Activated naive CD8-positive, alpha-beta T cell treated with anti-CD3 and anti-CD28 coated beads, Interleukin-2, amount 50 U/mL, for 24 hours (primary cell): ENCODE measurements around the gene NCAM2.
A peak's percentile ranks its signal among the peaks of the same experiment; 100 is the strongest.

ENCODE experiments used
- ATAC-seq: fragments of 150-1000 bp; cut with Tn5 transposase; one replicate; pipeline ENCODE4 v1.10.0; 2021
- DNase-seq: peaks from one replicate; pipeline ENCODE4 v3.0.0; 2021
- H3K27ac Mint-ChIP-seq: one replicate; pipeline ENCODE4 v1.8.0; 2021; ENCODE audit warnings: mild to moderate bottlenecking, mixed read lengths
- H3K27me3 Mint-ChIP-seq: one replicate; pipeline ENCODE4 v1.8.0; 2021; ENCODE audit warnings: mixed read lengths
- H3K36me3 Mint-ChIP-seq: one replicate; pipeline ENCODE4 v1.8.0; 2021; ENCODE audit warnings: low read depth, mixed read lengths
- H3K4me1 Mint-ChIP-seq: one replicate; pipeline ENCODE4 v1.8.0; 2021; ENCODE audit warnings: mixed read lengths
- H3K4me3 Mint-ChIP-seq: one replicate; pipeline ENCODE4 v1.8.0; 2021; ENCODE audit warnings: mild to moderate bottlenecking, moderate library complexity, mixed read lengths
- H3K9me3 Mint-ChIP-seq: one replicate; pipeline ENCODE4 v1.8.0; 2021; ENCODE audit warnings: mixed read lengths

NCAM2 gene

GRCh38 chr21:21188513-21189195 lies 190.4 kb downstream of the NCAM2 start:
- Mint-ChIP-seq H3K27me3 (no peaks in the 10 kb centered on the region), H3K27ac (no peak overlapping the region), H3K4me1 (no peaks in the 10 kb centered on the region), H3K4me3 (no peak overlapping the region), H3K36me3 (no peaks in the 10 kb centered on the region), H3K9me3 (no peaks in the 10 kb centered on the region)
- ATAC-seq (no peak), DNase-seq (no peak)

- H3K36me3 Mint-ChIP-seq: no peaks in the 10 kb centered on the region
- H3K4me3 Mint-ChIP-seq: no peak overlapping the region
- H3K27me3 Mint-ChIP-seq: no peaks in the 10 kb centered on the region
- ATAC-seq (no peak), DNase-seq (no peak)
- peaks cover 14% of the 10 kb centered on the region for H3K4me1 Mint-ChIP-seq
- no peak overlapping the region for H3K27ac Mint-ChIP-seq
- H3K9me3 Mint-ChIP-seq: peaks cover 7% of the 10 kb centered on the region
Observed at GRCh38 chr21:21195417-21195943, 197.3 kb downstream of the NCAM2 start.

DNA sequence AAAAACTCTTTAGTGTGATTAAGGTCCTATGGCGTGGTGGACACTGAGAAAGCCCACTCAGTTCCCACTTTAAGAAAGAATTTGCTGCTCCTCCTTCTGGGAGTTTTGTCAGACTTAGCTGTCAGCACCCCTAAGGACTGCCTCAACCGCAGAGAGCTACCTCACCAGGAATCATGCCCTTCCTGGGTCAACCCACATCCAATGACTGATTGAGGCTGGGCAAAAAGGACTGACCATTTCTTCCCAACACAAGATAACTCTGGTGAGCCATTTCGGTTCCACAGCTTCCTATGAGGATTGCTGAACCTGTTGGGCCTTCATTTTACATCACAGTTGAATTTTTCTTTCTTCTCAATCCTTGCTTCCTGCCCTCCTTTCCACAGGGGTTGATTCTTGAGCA lies 197.9 kb downstream of the NCAM2 start:
- Mint-ChIP-seq H3K27ac (no peak overlapping the region), H3K9me3 (peaks cover 7% of the 10 kb centered on the region), H3K36me3 (no peaks in the 10 kb centered on the region), H3K27me3 (no peaks in the 10 kb centered on the region), H3K4me3 (no peak overlapping the region), H3K4me1 (peaks cover 18% of the 10 kb centered on the region)
- no peak for ATAC-seq
- DNase-seq: no peak

- no peak for ATAC-seq
- no peak for DNase-seq
- Mint-ChIP-seq H3K36me3 (no peaks in the 10 kb centered on the region), H3K4me1 (peaks cover 23% of the 10 kb centered on the region), H3K9me3 (peaks cover 7% of the 10 kb centered on the region), H3K4me3 (no peak overlapping the region), H3K27me3 (no peaks in the 10 kb centered on the region), H3K27ac (no peak overlapping the region)
Observed at GRCh38 chr21:21196848-21197247, 198.6 kb downstream of the NCAM2 start.

DNA sequence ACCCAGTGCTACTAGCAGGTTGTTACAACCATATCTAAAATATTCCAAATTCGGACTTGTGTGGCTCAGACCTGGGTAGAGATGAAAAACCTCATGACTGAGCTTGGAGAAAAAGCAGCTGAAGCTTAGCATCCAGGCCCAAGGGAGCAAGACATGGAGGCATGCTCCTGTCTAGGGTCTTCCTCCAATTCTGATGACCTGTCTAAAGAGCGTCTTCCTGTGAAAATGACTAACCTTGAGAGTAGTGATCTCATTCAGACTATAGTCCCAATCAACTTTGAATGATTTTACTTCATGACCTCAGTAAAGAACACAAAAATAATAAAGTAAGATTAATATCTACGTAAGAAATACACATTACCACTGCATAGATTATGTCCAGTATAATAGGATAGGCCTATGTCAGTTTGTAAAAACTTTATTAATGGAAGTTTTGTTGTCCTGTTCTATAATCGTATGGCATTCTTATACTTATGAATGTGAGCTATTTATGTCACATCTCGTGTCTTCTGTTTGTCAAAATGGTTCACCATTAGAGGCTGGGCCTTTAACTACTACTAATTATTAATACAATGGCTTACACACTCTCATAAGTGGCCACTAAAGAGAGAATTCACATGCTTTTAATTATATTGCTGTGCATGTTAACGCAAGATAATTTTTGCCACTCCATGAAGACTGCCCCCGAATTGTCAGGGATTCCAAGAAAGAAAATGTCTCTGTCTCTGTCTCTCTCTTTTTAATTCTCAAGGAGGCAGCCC lies 201.3 kb downstream of the NCAM2 start:
- no peak overlapping the region for H3K4me3 Mint-ChIP-seq
- ATAC-seq: no peak

GRCh38 chr21:21200103-21200938 lies 202.1 kb downstream of the NCAM2 start:
- Mint-ChIP-seq H3K4me3 (peak overlapping the region; percentile 38), H3K27ac (peak overlapping the region; percentile 77), H3K4me1 (peaks cover 23% of the 10 kb centered on the region)

More for the DNA sequence above, 201.3 kb downstream of the NCAM2 start:
- Mint-ChIP-seq H3K4me1 (peaks cover 23% of the 10 kb centered on the region), H3K9me3 (peaks cover 7% of the 10 kb centered on the region), H3K27ac (peak overlapping the region; percentile 77), H3K36me3 (no peaks in the 10 kb centered on the region), H3K27me3 (no peaks in the 10 kb centered on the region)
- no peak for DNase-seq

DNA sequence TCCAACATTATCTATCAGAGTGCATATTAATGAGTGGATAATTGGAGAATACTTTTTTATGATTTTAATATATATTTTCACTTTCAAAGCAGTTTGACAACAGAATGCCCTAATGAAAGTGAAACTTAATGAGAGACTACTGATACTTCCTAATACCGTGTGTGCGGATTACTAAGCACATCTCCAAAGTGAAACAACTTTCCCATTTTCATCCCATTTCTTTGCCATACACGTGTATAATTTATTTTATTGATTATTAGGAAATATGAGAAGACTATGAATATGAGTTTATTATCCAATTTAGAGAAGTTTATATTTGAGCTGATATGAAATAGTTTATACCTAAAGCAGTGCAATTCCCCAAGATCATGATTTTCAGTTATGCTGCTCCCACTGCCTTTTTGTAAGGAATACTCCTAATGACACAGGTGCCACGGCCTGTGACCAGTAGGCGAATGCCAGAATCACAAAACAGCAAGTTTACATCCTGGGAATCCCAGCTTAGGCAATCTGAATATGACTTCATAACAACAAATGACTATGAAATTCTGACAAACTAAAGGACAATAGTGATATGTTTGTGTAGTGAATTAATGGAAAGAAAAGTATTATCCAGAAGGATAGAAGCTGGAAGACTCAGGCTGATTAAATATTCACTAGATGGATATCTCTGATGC lies 202.9 kb downstream of the NCAM2 start:
- ATAC-seq (no peak), DNase-seq (no peak)
- peaks cover 23% of the 10 kb centered on the region for H3K4me1 Mint-ChIP-seq
- H3K27me3 Mint-ChIP-seq: no peaks in the 10 kb centered on the region
- H3K36me3 Mint-ChIP-seq: no peaks in the 10 kb centered on the region
- H3K9me3 Mint-ChIP-seq: peaks cover 7% of the 10 kb centered on the region
- H3K4me3 Mint-ChIP-seq: no peak overlapping the region
- H3K27ac Mint-ChIP-seq: no peak overlapping the region

More at GRCh38 chr21:21200103-21200938, 202.1 kb downstream of the NCAM2 start:
- no peaks in the 10 kb centered on the region for H3K27me3 Mint-ChIP-seq
- ATAC-seq (no peak), DNase-seq (peak; percentile 16)
- H3K36me3 Mint-ChIP-seq: no peaks in the 10 kb centered on the region
- peaks cover 7% of the 10 kb centered on the region for H3K9me3 Mint-ChIP-seq

GRCh38 chr21:21203822-21204339 lies 205.7 kb downstream of the NCAM2 start:
- Mint-ChIP-seq H3K27me3 (no peaks in the 10 kb centered on the region), H3K9me3 (peaks cover 3% of the 10 kb centered on the region), H3K4me1 (peaks cover 23% of the 10 kb centered on the region)

DNA sequence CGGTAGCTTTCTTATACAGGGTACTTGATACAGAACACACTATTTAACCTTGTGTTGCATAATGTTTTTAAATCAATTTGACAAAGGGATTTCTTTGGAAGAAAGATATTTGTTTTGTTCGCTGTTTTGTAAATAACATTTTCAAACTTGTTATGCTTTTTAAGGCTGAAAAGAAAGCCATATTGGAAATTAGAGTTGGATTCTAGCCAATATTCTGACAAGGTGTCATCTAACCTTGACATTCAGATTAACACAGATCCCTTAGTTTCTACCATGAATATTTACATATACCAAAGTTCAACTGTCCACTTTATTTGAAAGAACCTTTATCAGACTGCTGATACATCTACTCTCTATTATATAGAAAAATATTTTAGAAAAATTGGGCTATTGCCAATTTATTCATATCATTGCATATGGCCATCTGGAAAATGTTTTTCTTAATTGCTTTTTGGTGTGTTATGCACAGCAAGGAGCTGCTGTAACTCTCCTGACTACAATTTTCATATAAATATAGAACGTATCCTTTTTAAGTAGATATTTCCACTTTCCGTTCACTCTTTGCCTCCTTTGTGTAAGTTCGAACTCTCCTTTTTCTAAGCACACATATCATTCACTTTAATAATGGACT lies 206.3 kb downstream of the NCAM2 start:
- no peaks in the 10 kb centered on the region for H3K27me3 Mint-ChIP-seq
- no peak overlapping the region for H3K4me3 Mint-ChIP-seq

More at GRCh38 chr21:21203822-21204339, 205.7 kb downstream of the NCAM2 start:
- Mint-ChIP-seq H3K36me3 (no peaks in the 10 kb centered on the region), H3K4me3 (no peak overlapping the region), H3K27ac (no peak overlapping the region)
- DNase-seq: no peak
- ATAC-seq: no peak

GRCh38 chr21:21205604-21206003 lies 207.4 kb downstream of the NCAM2 start:
- Mint-ChIP-seq H3K4me1 (peaks cover 8% of the 10 kb centered on the region), H3K4me3 (no peak overlapping the region), H3K9me3 (no peaks in the 10 kb centered on the region), H3K27me3 (no peaks in the 10 kb centered on the region), H3K27ac (no peak overlapping the region), H3K36me3 (no peaks in the 10 kb centered on the region)
- ATAC-seq (no peak), DNase-seq (no peak)

More for the DNA sequence above, 206.3 kb downstream of the NCAM2 start:
- DNase-seq: no peak
- ATAC-seq: no peak
- H3K36me3 Mint-ChIP-seq: no peaks in the 10 kb centered on the region
- no peaks in the 10 kb centered on the region for H3K9me3 Mint-ChIP-seq
- H3K27ac Mint-ChIP-seq: no peak overlapping the region
- peaks cover 17% of the 10 kb centered on the region for H3K4me1 Mint-ChIP-seq

DNA sequence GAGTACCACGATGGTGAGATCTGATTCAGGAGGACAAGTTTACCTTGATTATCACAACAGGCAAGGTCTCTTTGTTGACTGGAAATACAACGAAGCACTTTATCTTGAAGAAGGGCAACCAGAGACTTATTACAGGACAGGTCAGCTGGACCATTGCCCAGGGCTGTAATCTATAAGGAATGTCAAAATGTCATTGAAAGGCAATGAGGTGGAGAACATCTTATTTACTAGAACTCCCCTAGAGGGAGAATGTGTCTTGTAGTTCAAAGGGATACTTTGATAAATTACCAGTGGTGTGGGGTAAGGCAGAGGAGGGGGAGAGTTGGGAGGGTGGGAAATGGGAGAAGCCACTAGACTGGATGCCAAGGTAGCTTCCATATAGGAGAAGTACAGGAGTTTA lies 212.3 kb downstream of the NCAM2 start:
- H3K4me3 Mint-ChIP-seq: no peak overlapping the region
- H3K36me3 Mint-ChIP-seq: no peaks in the 10 kb centered on the region
- no peaks in the 10 kb centered on the region for H3K9me3 Mint-ChIP-seq
- H3K27me3 Mint-ChIP-seq: no peaks in the 10 kb centered on the region
- H3K27ac Mint-ChIP-seq: no peak overlapping the region
- ATAC-seq (no peak), DNase-seq (no peak)
- H3K4me1 Mint-ChIP-seq: no peaks in the 10 kb centered on the region

DNA sequence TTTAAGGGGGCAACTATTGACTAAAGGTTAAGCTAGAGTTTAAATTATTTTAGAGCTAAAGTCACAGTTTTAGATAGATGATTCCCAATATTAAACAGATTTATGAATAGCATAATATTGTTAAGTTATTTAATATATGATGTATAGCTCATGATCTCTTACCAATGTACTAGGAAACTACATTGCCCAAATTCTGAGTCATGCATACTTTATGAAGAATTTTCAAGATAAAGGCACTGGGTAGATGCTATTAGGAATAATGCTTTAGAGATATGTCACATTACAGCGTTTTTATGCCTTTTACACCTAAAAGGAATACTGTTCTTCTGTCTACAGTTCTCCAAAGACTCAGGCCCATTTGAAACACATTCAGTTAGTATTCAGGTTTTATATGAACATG lies 215.1 kb downstream of the NCAM2 start:
- DNase-seq: no peak
- Mint-ChIP-seq H3K9me3 (no peaks in the 10 kb centered on the region), H3K27ac (no peak overlapping the region), H3K27me3 (no peaks in the 10 kb centered on the region), H3K36me3 (no peaks in the 10 kb centered on the region), H3K4me1 (no peaks in the 10 kb centered on the region), H3K4me3 (no peak overlapping the region)
- no peak for ATAC-seq

DNA sequence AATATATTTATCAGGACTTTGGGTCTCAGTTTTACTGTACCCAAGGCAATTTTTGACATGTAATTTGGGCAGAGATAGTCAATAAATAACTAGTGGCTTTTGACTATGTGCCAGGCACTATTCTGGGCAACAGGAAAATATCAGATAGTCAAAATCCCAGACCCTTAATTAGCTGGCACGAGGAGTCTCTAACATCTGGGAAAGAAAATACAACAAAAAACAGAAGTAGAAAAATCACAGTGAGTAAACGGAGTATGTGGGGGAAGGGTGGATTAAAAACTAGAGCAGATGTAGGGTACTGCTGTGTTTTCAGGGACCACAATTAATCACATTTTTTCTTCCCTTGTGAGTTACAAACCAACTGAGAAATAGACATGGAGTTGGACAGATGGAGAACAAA lies 217.8 kb downstream of the NCAM2 start:
- Mint-ChIP-seq H3K27ac (no peak overlapping the region), H3K9me3 (no peaks in the 10 kb centered on the region), H3K4me1 (no peaks in the 10 kb centered on the region), H3K36me3 (no peaks in the 10 kb centered on the region), H3K27me3 (no peaks in the 10 kb centered on the region), H3K4me3 (no peak overlapping the region)
- ATAC-seq (no peak), DNase-seq (no peak)
